HG02588 (cell line): Measurements from ENCODE around the gene CDKL5.

Source experiments
- ATAC-seq: cut with Tn5 transposase; IDR thresholded peaks from one replicate; pipeline ENCODE4 v1.9.1; 2021; ENCODE audit warnings: mild to moderate bottlenecking, moderate library complexity; ENCODE audit not compliant: unreplicated experiment

The CDKL5 gene

GRCh38 chrX:18687856-18688495 lies 262.6 kb downstream of the CDKL5 start:
- ATAC-seq, result no peak

GRCh38 chrX:18691431-18691830 lies 266.0 kb downstream of the CDKL5 start:
- no peak for ATAC-seq

GRCh38 chrX:18692541-18692940 lies 267.1 kb downstream of the CDKL5 start:
- no peak for ATAC-seq

GRCh38 chrX:18696653-18697052 lies 271.2 kb downstream of the CDKL5 start:
- no peak for ATAC-seq

- ATAC-seq, result no peak
Observed at GRCh38 chrX:18698737-18699650, 273.6 kb downstream of the CDKL5 start.

GRCh38 chrX:18701621-18702361 lies 276.4 kb downstream of the CDKL5 start:
- ATAC-seq, result no peak

GRCh38 chrX:18702362-18703195 lies 277.2 kb downstream of the CDKL5 start:
- ATAC-seq, result no peak
